ENCODE results near the gene ABHD1. TPM values are rescaled to one million over a fixed set of nuclear protein-coding genes. Genes with fewer than 3 reads are reported as not detected.

The ABHD1 gene
- total and polyA plus RNA-seq, 8 donors: 0.26 to 0.99 (median 0.34) TPM; not detected in 1

DNA sequence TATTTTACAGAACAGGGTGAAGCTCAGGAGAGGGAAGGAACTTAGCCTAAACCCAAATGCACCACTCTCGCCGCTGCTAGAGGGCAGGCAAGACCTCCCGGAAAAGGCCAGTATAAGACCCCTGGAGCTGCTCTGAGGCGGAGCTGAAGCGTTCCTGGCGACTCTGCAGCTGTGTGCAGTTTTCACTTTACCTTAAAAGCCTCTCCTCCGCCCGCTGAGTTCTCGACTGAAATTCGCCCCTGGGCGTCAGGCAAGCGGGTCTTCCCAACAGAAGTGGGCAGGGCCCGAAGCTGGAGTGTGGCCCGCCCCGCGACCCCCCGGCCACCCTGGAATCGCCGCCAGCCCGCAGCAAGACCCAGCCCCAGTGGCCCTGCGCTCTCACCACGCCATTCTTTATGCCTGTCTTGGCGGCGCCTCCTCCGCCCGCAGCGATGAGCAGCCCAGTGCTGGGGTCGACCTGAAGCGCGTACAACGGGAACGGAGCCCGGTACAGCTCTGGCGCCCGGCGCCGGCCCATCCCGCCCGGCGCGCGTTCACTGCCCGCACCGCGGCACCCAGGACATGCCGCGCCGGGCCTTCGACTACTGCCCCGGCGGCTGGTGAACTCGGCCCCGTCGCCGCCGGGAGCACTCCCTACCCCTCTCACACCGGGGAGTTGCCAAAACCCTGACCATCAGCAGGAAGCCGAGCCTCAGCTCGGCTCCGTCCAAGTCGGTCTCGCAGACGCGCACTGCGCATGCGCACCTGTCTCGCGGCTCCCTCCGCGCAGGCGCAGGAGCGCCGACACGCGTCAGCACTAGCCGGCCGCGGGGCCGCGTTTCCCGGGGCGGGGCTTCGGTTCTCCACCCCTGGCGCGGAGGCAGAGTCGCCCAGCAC lies 10.5 kb downstream of the ABHD1 start, which contains the start of gene PREB:
Gene PREB, minus strand, starts transcription at position 732 of the 876 bp plus-strand sequence. Its CDS starts 215 bp downstream, at position 517.
- TF ChIP-seq, protein P1, sequence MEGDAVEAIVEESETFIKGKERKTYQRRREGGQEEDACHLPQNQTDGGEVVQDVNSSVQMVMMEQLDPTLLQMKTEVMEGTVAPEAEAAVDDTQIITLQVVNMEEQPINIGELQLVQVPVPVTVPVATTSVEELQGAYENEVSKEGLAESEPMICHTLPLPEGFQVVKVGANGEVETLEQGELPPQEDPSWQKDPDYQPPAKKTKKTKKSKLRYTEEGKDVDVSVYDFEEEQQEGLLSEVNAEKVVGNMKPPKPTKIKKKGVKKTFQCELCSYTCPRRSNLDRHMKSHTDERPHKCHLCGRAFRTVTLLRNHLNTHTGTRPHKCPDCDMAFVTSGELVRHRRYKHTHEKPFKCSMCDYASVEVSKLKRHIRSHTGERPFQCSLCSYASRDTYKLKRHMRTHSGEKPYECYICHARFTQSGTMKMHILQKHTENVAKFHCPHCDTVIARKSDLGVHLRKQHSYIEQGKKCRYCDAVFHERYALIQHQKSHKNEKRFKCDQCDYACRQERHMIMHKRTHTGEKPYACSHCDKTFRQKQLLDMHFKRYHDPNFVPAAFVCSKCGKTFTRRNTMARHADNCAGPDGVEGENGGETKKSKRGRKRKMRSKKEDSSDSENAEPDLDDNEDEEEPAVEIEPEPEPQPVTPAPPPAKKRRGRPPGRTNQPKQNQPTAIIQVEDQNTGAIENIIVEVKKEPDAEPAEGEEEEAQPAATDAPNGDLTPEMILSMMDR (IDR thresholded peaks at IDR 0.05): no peak
- Histone ChIP-seq H3K27me3 (no peaks in the 10 kb centered on the region), H3K4me1 (peaks cover 0 to 6% (median 6%) of the 10 kb centered on the region in 3 donors), H3K27ac (peak within 1 kb of the TSS; percentile 68 to 81 (median 74)), H3K9me3 (no peaks in the 10 kb centered on the region), H3K36me3 (peaks cover 6 to 16% (median 12%) of the 10 kb centered on the region in 3 donors), H3K4me3 (peak within 1 kb of the TSS; percentile 75 to 98 (median 86))
- intact Hi-C loops (cut with DNase I): no loop called here
- 0% methylated on average over 59 to 86 of the region's 86 CpGs for WGBS, 2 donors
- ATAC-seq (peak; percentile 95 to 97 (median 97)), DNase-seq (peak; percentile 96 to 100 (median 99)), FAIRE-seq (no peak)

DNA sequence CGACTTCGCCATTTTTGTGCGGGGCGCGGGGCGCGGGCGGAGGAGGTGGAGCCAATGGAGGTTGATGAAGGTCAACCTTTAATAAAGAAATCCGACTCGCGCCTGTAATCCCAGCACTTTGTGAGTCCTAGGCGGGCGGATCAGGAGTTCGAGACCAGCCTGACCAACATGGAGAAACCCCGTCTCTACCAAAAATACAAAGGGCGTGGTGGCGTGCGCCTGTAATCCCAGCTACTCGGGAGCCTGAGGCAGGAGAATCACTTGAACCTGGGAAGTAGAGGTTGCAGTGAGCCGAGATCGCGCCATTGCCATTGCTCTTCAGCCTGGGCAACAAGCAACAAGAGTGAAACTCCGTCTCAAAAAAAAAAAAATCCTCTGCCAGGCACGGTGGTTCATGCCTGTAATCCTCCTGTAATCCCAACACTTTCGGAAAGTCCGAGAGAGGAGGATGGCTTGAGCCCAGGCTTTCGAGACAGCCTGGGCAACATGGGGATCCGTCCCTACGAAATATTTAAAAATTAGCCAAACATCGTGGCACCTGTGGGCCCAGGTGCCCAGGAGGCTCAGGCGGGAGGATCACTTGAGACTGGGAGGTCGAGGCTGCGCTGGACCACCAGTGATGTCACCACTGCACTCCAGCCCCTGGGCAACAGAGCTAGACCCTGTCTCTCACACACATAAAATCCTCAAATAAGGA lies 11.3 kb downstream of the ABHD1 start:
- Histone ChIP-seq H3K36me3 (peaks cover 6 to 16% (median 12%) of the 10 kb centered on the region in 3 donors), H3K4me1 (peaks cover 0 to 6% (median 6%) of the 10 kb centered on the region in 3 donors), H3K27me3 (no peaks in the 10 kb centered on the region), H3K27ac (peak overlapping the region in 3 of 4 donors; percentile 73 to 81 (median 74)), H3K4me3 (peak overlapping the region in 3 of 4 donors; percentile 75 to 98 (median 94)), H3K9me3 (no peaks in the 10 kb centered on the region)
- intact Hi-C loops (cut with DNase I): no loop called here
- ATAC-seq: no peak
- no peak for DNase-seq
- WGBS, 2 donors: 53 to 54% methylated on average over 33 of the region's 33 CpGs
- FAIRE-seq: no peak
- TF ChIP-seq, protein P1 (IDR thresholded peaks at IDR 0.05): no peak

DNA sequence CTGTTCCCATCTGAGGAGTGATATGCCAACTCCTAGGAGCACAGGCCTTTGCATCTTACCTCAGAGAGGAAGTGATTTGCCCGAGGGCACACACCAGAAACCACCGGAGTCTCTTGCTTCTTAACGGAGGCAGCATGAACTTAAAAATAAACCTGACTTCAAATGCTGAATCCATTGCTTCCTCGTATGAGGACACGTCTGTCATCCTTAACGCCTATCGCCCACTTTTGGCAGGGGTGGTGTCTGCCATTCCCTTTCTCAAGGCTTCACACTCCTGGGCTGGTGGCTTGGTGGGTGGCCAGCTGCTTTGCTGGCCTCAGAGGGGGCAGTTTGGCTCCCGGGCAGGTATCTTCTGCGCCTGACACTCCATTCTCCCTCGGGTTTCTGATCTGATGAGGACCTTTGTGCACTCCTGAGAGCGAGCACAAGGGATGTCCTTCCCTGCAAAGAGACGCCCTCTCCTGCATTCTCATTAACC lies 11.9 kb downstream of the ABHD1 start:
- Histone ChIP-seq H3K4me1 (peaks cover 0 to 6% (median 6%) of the 10 kb centered on the region in 3 donors), H3K4me3 (no peak overlapping the region), H3K9me3 (no peaks in the 10 kb centered on the region), H3K27ac (no peak overlapping the region), H3K36me3 (peaks cover 6 to 15% (median 10%) of the 10 kb centered on the region in 3 donors), H3K27me3 (no peaks in the 10 kb centered on the region)
- WGBS, 2 donors: 86 to 91% methylated on average over 12 of the region's 12 CpGs
- no peak for DNase-seq
- no peak for FAIRE-seq
- TF ChIP-seq, protein P1 (IDR thresholded peaks at IDR 0.05): no peak
- intact Hi-C loops (cut with DNase I): no loop called here
- no peak for ATAC-seq

DNA sequence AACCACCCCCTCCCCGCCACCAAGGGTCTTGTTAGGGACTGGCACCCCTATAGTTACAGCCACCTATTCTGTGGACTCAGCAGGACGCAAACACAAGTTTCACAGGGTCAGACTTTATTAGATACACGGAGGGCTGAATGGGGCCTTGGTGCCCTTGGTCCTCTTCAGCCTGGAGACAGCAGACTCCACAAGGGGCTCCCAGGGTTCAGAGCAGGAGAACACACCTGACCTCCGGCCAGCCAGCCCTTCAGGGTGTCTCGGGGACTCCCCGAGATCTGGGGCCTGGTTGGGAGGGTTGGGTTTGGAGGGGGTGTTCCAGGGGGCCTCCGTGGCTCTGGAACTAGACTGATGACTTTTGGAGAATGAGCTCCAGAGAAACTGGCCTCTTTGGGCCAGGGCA lies 13.1 kb downstream of the ABHD1 start:
- TF ChIP-seq, protein P1 (IDR thresholded peaks at IDR 0.05): no peak

More for the DNA sequence above, 13.1 kb downstream of the ABHD1 start:
- Histone ChIP-seq H3K36me3 (peaks cover 0 to 2% (median 0%) of the 10 kb centered on the region in 3 donors), H3K27me3 (no peaks in the 10 kb centered on the region), H3K4me1 (peaks cover 0 to 6% (median 6%) of the 10 kb centered on the region in 3 donors), H3K9me3 (no peaks in the 10 kb centered on the region), H3K27ac (no peak overlapping the region), H3K4me3 (no peak overlapping the region)
- intact Hi-C loops (cut with DNase I): no loop called here
- no peak for FAIRE-seq
- 87 to 89% methylated on average over 7 of the region's 7 CpGs for WGBS, 2 donors
- ATAC-seq: no peak
- DNase-seq: no peak

Measured in pancreas (tissue), 10 donors.